Lung (tissue), 12 donors: ENCODE data around the gene PDXK. TPM values are rescaled to one million over a fixed set of nuclear protein-coding genes. Genes with fewer than 3 reads are reported as not detected.

ENCODE experiments used
- ATAC-seq: fragments of 200-7000 bp; cut with Tn5 transposase; one replicate; pipeline ENCODE4 v1.9.1; 2020; ENCODE audit warnings: moderate number of reproducible peaks; ENCODE audit not compliant: insufficient read depth, low FRiP score
- DNase-seq, 3 donors: peaks; one replicate each; pipeline ENCODE4 v3.0.0-alpha.2; 2013 to 2017
- H3K27ac ChIP-seq, 2 donors: one replicate each; pipeline ENCODE4 v1.5.1; 2013; ENCODE audit warnings: mild to moderate bottlenecking in 2 of 2, moderate library complexity in 2 of 2, control low read depth in 1 of 2, inconsistent platforms in 1 of 2, low read depth in 1 of 2, low read length in 1 of 2
- H3K27me3 ChIP-seq, 3 donors: one replicate each; pipeline ENCODE4 v1.5.1; 2013; ENCODE audit warnings: low read length in 2 of 3; ENCODE audit not compliant: control insufficient read depth in 3 of 3, insufficient read depth in 3 of 3
- H3K36me3 ChIP-seq, 4 donors: one replicate each; pipeline ENCODE4 v1.5.1; 2013; ENCODE audit warnings: low read length in 4 of 4, mild to moderate bottlenecking in 1 of 4, moderate library complexity in 1 of 4; ENCODE audit not compliant: control insufficient read depth in 4 of 4, insufficient read depth in 4 of 4
- H3K4me1 ChIP-seq, 5 donors: one replicate each; pipeline ENCODE4 v1.5.1; 2013; ENCODE audit warnings: low read length in 5 of 5, mild to moderate bottlenecking in 2 of 5, moderate library complexity in 1 of 5; ENCODE audit not compliant: control insufficient read depth in 5 of 5, insufficient read depth in 5 of 5
- H3K4me3 ChIP-seq: one replicate; pipeline ENCODE4 v1.5.1; 2013; ENCODE audit warnings: mild to moderate bottlenecking, control low read depth, moderate library complexity
- H3K9ac ChIP-seq, 2 donors: one replicate each; pipeline ENCODE4 v1.5.1; 2013; ENCODE audit warnings: low read length in 2 of 2, control low read depth in 1 of 2; ENCODE audit not compliant: insufficient read depth in 1 of 2
- H3K9me3 ChIP-seq, 4 donors: one replicate each; pipeline ENCODE4 v1.5.1; 2013; ENCODE audit warnings: low read length in 3 of 4, mild to moderate bottlenecking in 1 of 4, moderate library complexity in 1 of 4; ENCODE audit not compliant: control insufficient read depth in 4 of 4, insufficient read depth in 3 of 4
- CTCF ChIP-seq: IDR thresholded peaks from 2 replicates; pipeline ENCODE4 v1.5.1; 2012; ENCODE audit warnings: mild to moderate bottlenecking; ENCODE audit errors: control extremely low read depth, extremely low read depth
- WGBS, 2 donors: extraction: QIAGEN DNeasy Blood & Tissue Kit; methylation state at CpG; one replicate each; pipeline ENCODE4 v1.1.7; 2013; 5-methylcytosine and 5-hydroxymethylcytosine counted together
- polyA plus RNA-seq, 2 donors: library from polyadenylated mRNA; stranded (reverse); fragments of 200-250 nt; gene quantifications; one replicate each; pipeline ENCODE4 v1.2.1, GENCODE V29; 2013
- total RNA-seq, 2 donors: library from RNA; depleted of rRNA in 1 of 2; stranded (reverse); fragments of >200 nt in 1 of 2; gene quantifications; one replicate each; pipeline ENCODE4 v1.2.1, GENCODE V29; 2014 to 2021
- donor health status: control.
- donor health status: control.
- donor health status: Bipolar disorder and iron deficiency.
- donor health status: healthy.
- donor health status: DM: yes; HTN: yes; CAD: no.

The PDXK gene
- total and polyA plus RNA-seq, 4 donors, result 62.7 to 276 (median 157) TPM

GRCh38 chr21:43739621-43740435, 20.9 kb downstream of the PDXK start:
- H3K9me3 ChIP-seq, result no peaks in the 10 kb centered on the region
- H3K27ac ChIP-seq, result no peak overlapping the region
- H3K36me3 ChIP-seq, result peaks cover 0 to 39% (median 0%) of the 10 kb centered on the region in 4 donors
- H3K27me3 ChIP-seq, result no peaks in the 10 kb centered on the region
- DNase-seq (peak in 1 of 3 donors; percentile 33), ATAC-seq (no peak)
- no peak overlapping the region for H3K9ac ChIP-seq
- H3K4me1 ChIP-seq, result peaks cover 0 to 9% (median 0%) of the 10 kb centered on the region in 5 donors
- WGBS, 2 donors, result 91% methylated on average over 25 of the region's 25 CpGs
- no peak for TF ChIP-seq CTCF
- H3K4me3 ChIP-seq, result no peak overlapping the region

GRCh38 chr21:43740497-43741156, 21.7 kb downstream of the PDXK start:
- peaks cover 0 to 9% (median 0%) of the 10 kb centered on the region in 5 donors for H3K4me1 ChIP-seq
- no peaks in the 10 kb centered on the region for H3K27me3 ChIP-seq
- 49 to 54% methylated on average over 23 to 25 of the region's 25 CpGs for WGBS, 2 donors
- DNase-seq, result peak; percentile 68 to 88 (median 82)
- no peak for TF ChIP-seq CTCF
- H3K4me3 ChIP-seq, result no peak overlapping the region
- H3K27ac ChIP-seq, result no peak overlapping the region
- no peaks in the 10 kb centered on the region for H3K9me3 ChIP-seq
- no peak overlapping the region for H3K9ac ChIP-seq
- no peak for ATAC-seq
- H3K36me3 ChIP-seq, result peaks cover 0 to 44% (median 0%) of the 10 kb centered on the region in 4 donors

GRCh38 chr21:43741423-43742096, 22.6 kb downstream of the PDXK start:
- H3K36me3 ChIP-seq, result peaks cover 0 to 43% (median 2%) of the 10 kb centered on the region in 4 donors
- H3K4me3 ChIP-seq, result no peak overlapping the region
- ATAC-seq, result no peak

More at GRCh38 chr21:43741423-43742096, 22.6 kb downstream of the PDXK start:
- Histone ChIP-seq H3K27me3 (no peaks in the 10 kb centered on the region), H3K9ac (no peak overlapping the region), H3K4me1 (peaks cover 0 to 9% (median 0%) of the 10 kb centered on the region in 5 donors), H3K9me3 (no peaks in the 10 kb centered on the region), H3K27ac (no peak overlapping the region)
- no peak for TF ChIP-seq CTCF
- WGBS, 2 donors, result 67 to 83% methylated on average over 17 to 25 of the region's 28 CpGs
- peak; percentile 38 to 67 (median 45) for DNase-seq
